Suprapubic skin (tissue), 4 donors: Measurements from ENCODE around the gene HSPD1. TPM values are rescaled to one million over a fixed set of nuclear protein-coding genes. Genes with fewer than 3 reads are reported as not detected.

ENCODE experiments used
- DNase-seq, 2 donors: peaks; one replicate each; pipeline ENCODE4 v3.0.0-alpha.2; 2019; ENCODE audit warnings: low spot score in 2 of 2
- H3K27ac ChIP-seq: fragments of 200-600 bp; sonication (generic); one replicate; pipeline ENCODE4 v1.5.1; 2019
- H3K27me3 ChIP-seq: fragments of 200-600 bp; sonication (generic); one replicate; pipeline ENCODE4 v1.5.1; 2019
- H3K36me3 ChIP-seq: fragments of 200-600 bp; sonication (generic); one replicate; pipeline ENCODE4 v1.5.1; 2019
- H3K4me1 ChIP-seq: fragments of 200-600 bp; sonication (generic); one replicate; pipeline ENCODE4 v1.5.1; 2019
- H3K4me3 ChIP-seq: fragments of 200-600 bp; sonication (generic); one replicate; pipeline ENCODE4 v1.5.1; 2019; ENCODE audit warnings: mild to moderate bottlenecking
- H3K9me3 ChIP-seq: fragments of 200-600 bp; sonication (generic); one replicate; pipeline ENCODE4 v1.5.1; 2019
- EP300 ChIP-seq: sonication (generic); formaldehyde crosslinking; IDR thresholded peaks from one replicate; pipeline ENCODE4 v1.6.1; 2017; ENCODE audit warnings: antibody characterized with exemption
- POLR2A ChIP-seq, 2 donors: fragments of 450-650 bp; IDR thresholded peaks; one replicate each; pipeline ENCODE4 v1.6.1; 2017; ENCODE audit warnings: antibody characterized with exemption in 2 of 2, mild to moderate bottlenecking in 2 of 2, moderate library complexity in 2 of 2
- POLR2AphosphoS5 ChIP-seq, 3 donors: sonication (generic); formaldehyde crosslinking; IDR thresholded peaks; one replicate each; pipeline ENCODE4 v1.6.1; 2017; ENCODE audit warnings: antibody characterized with exemption in 3 of 3
- WGBS: methylation state at CpG from one replicate; pipeline ENCODE4 v1.1.5; 2018; 5-methylcytosine and 5-hydroxymethylcytosine counted together
- total RNA-seq, 4 donors: library from RNA; depleted of rRNA; stranded (reverse); fragments of >200 nt; gene quantifications; one replicate each; pipeline ENCODE4 v1.1.0, GENCODE V29; 2016
- TF ChIP-seq, protein P1 (sequence below), 2 donors: fragments of 200-600 bp in 1 of 2; fragments of 450-650 bp in 1 of 2; sonication (generic) in 1 of 2; IDR thresholded peaks; one replicate each; pipeline ENCODE4 v1.5.1; 2016 to 2019; ENCODE audit warnings: antibody characterized with exemption in 2 of 2, mild to moderate bottlenecking in 1 of 2, moderate library complexity in 1 of 2

The HSPD1 gene
- total RNA-seq, 4 donors from 2014 or later, result 86.9 to 148 (median 112) TPM

GRCh38 chr2:197437380-197437779, 62.3 kb downstream of the HSPD1 start:
- TF ChIP-seq, protein P1, sequence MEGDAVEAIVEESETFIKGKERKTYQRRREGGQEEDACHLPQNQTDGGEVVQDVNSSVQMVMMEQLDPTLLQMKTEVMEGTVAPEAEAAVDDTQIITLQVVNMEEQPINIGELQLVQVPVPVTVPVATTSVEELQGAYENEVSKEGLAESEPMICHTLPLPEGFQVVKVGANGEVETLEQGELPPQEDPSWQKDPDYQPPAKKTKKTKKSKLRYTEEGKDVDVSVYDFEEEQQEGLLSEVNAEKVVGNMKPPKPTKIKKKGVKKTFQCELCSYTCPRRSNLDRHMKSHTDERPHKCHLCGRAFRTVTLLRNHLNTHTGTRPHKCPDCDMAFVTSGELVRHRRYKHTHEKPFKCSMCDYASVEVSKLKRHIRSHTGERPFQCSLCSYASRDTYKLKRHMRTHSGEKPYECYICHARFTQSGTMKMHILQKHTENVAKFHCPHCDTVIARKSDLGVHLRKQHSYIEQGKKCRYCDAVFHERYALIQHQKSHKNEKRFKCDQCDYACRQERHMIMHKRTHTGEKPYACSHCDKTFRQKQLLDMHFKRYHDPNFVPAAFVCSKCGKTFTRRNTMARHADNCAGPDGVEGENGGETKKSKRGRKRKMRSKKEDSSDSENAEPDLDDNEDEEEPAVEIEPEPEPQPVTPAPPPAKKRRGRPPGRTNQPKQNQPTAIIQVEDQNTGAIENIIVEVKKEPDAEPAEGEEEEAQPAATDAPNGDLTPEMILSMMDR (IDR thresholded peaks at IDR 0.05), result no peak
- TF ChIP-seq POLR2AphosphoS5 (IDR thresholded peaks at IDR 0.05) (no peak), EP300 (no peak), POLR2A (IDR thresholded peaks at IDR 0.05) (no peak)
- H3K27ac ChIP-seq, result no peak overlapping the region
- H3K4me3 ChIP-seq, result no peak overlapping the region
- no peak for DNase-seq
- H3K36me3 ChIP-seq, result no peaks in the 10 kb centered on the region
- peaks cover 24% of the 10 kb centered on the region for H3K4me1 ChIP-seq
- no peaks in the 10 kb centered on the region for H3K27me3 ChIP-seq
- no peaks in the 10 kb centered on the region for H3K9me3 ChIP-seq
- WGBS, result 97% methylated on average over 2 of the region's 2 CpGs

Other genes starting within 250 kb of the HSPD1 start
- gene ANKRD44, start 189.1 kb downstream of the HSPD1 start, total RNA-seq, result 10 to 100 TPM in 3 of 4 donors, 1 to 10 TPM in 1; 6.3 to 34.4 (median 17.8) TPM
- 100 to 1,000 TPM; 216 to 894 (median 222) TPM for gene SF3B1, start 64.8 kb downstream of the HSPD1 start, total RNA-seq
- 10 to 100 TPM; 19.7 to 30.5 (median 25.2) TPM for gene COQ10B, start 46.3 kb downstream of the HSPD1 start, total RNA-seq
- 10 to 100 TPM; 50.0 to 86.8 (median 75.9) TPM for gene HSPE1, start 539 bp upstream of the HSPD1 start, total RNA-seq
- gene MOB4, start 16.2 kb upstream of the HSPD1 start, total RNA-seq, result 10 to 100 TPM; 17.8 to 30.4 (median 22.6) TPM
- 1 to 10 TPM; 1.4 to 5.8 (median 5.0) TPM for gene RFTN2, start 175.7 kb upstream of the HSPD1 start, total RNA-seq
- gene MARS2, start 205.5 kb upstream of the HSPD1 start, total RNA-seq, result 10 to 100 TPM in 3 of 4 donors, 1 to 10 TPM in 1; 9.4 to 17.3 (median 12.5) TPM